OCI-LY7 (cell line): ENCODE results near the gene KLHL7.

Experiments
- EZH2phosphoT487 ChIP-seq: fragments of 200-600 bp; sonication (generic); IDR thresholded peaks from 2 replicates; pipeline ENCODE4 v1.6.1; 2018; ENCODE audit warnings: low read depth, borderline replicate concordance, mild to moderate bottlenecking, mixed run types, antibody characterized with exemption, low read length, moderate library complexity, mixed read lengths
- TF ChIP-seq, protein P1 (sequence below): fragments of 200-600 bp; sonication (generic); conservative IDR thresholded peaks from 2 replicates; pipeline ENCODE4 v1.5.1; 2014; ENCODE audit warnings: mild to moderate bottlenecking, antibody characterized with exemption, low read length, moderate library complexity, mixed read lengths

DNA sequence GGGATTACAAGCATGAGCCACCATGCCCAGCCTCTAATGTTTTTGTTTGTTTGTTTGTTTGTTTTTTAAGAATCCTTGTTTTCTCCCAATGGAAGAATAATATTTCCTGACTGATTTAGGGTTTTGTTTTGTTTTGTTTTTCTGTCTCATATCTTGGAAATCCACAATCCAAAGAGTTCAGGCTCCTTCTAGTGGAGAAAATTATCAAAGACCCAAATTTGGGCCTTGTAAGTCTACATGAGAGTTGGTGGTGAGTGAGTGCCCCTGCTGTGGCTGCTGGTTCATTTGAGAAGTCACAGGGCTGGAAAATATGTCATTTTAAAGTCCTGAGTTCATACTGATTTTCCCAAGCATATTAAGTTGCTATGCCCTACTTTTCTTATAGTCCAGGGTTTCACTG lies 33.5 kb upstream of the KLHL7 start:
- TF ChIP-seq, protein P1, sequence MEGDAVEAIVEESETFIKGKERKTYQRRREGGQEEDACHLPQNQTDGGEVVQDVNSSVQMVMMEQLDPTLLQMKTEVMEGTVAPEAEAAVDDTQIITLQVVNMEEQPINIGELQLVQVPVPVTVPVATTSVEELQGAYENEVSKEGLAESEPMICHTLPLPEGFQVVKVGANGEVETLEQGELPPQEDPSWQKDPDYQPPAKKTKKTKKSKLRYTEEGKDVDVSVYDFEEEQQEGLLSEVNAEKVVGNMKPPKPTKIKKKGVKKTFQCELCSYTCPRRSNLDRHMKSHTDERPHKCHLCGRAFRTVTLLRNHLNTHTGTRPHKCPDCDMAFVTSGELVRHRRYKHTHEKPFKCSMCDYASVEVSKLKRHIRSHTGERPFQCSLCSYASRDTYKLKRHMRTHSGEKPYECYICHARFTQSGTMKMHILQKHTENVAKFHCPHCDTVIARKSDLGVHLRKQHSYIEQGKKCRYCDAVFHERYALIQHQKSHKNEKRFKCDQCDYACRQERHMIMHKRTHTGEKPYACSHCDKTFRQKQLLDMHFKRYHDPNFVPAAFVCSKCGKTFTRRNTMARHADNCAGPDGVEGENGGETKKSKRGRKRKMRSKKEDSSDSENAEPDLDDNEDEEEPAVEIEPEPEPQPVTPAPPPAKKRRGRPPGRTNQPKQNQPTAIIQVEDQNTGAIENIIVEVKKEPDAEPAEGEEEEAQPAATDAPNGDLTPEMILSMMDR, result peak; percentile 65
- TF ChIP-seq EZH2phosphoT487, result no peak
